CD4-positive, alpha-beta T cell treated with Interleukin-2 at 100 ng/mL for 4 hours (primary cell): ENCODE results near the gene RNF213.
"Not testable (repeated sequence)": the region's sequence is repeated elsewhere in the genome, so short reads cannot be mapped to it uniquely, and the experiment has no call there.

ENCODE experiments used
- DNase-seq: peaks from one replicate; pipeline ENCODE4 v3.0.0-alpha.2; 2020; ENCODE audit warnings: low spot score

The RNF213 gene

GRCh38 chr17:80295146-80295545 lies 34.5 kb downstream of the RNF213 start:
- no peak for DNase-seq

- DNase-seq: no peak
These were observed 34.9 kb downstream of the RNF213 start for GRCh38 chr17:80295559-80295958.

- DNase-seq: no peak
These were observed 35.6 kb downstream of the RNF213 start for GRCh38 chr17:80296221-80296620.

GRCh38 chr17:80297996-80298560 lies 37.4 kb downstream of the RNF213 start:
- DNase-seq: no peak

GRCh38 chr17:80299350-80300100 lies 38.9 kb downstream of the RNF213 start:
- DNase-seq: not testable (repeated sequence)

GRCh38 chr17:80300756-80301155 lies 40.1 kb downstream of the RNF213 start:
- not testable (repeated sequence) for DNase-seq

- DNase-seq: no peak
These were observed 43.2 kb downstream of the RNF213 start for GRCh38 chr17:80303824-80304223.

GRCh38 chr17:80307994-80308691 lies 47.5 kb downstream of the RNF213 start:
- no peak for DNase-seq

GRCh38 chr17:80308692-80309517 lies 48.3 kb downstream of the RNF213 start:
- DNase-seq: no peak

GRCh38 chr17:80311216-80311827 lies 50.7 kb downstream of the RNF213 start:
- DNase-seq: no peak

GRCh38 chr17:80312621-80313135 lies 52.0 kb downstream of the RNF213 start:
- DNase-seq: no peak

- DNase-seq: no peak
These were observed 52.6 kb downstream of the RNF213 start for GRCh38 chr17:80313160-80313829.

- DNase-seq: not testable (repeated sequence)
These were observed 53.3 kb downstream of the RNF213 start for GRCh38 chr17:80313946-80314345.

- no peak for DNase-seq
These were observed 55.0 kb downstream of the RNF213 start for GRCh38 chr17:80315517-80316182.

- DNase-seq: no peak
These were observed 55.8 kb downstream of the RNF213 start for GRCh38 chr17:80316431-80316830.

- DNase-seq: no peak
These were observed 56.5 kb downstream of the RNF213 start for GRCh38 chr17:80316927-80317705.

GRCh38 chr17:80317706-80317980 lies 57.0 kb downstream of the RNF213 start:
- no peak for DNase-seq

GRCh38 chr17:80318166-80318565 lies 57.5 kb downstream of the RNF213 start:
- no peak for DNase-seq

GRCh38 chr17:80319262-80319998 lies 58.8 kb downstream of the RNF213 start:
- DNase-seq: no peak
